Measurements from ENCODE around the gene MMAA. TPM values are rescaled to one million over a fixed set of nuclear protein-coding genes. Genes with fewer than 3 reads are reported as not detected.

MMAA gene
- total and polyA plus RNA-seq, 10 donors, result 4.5 to 9.3 (median 7.5) TPM

DNA sequence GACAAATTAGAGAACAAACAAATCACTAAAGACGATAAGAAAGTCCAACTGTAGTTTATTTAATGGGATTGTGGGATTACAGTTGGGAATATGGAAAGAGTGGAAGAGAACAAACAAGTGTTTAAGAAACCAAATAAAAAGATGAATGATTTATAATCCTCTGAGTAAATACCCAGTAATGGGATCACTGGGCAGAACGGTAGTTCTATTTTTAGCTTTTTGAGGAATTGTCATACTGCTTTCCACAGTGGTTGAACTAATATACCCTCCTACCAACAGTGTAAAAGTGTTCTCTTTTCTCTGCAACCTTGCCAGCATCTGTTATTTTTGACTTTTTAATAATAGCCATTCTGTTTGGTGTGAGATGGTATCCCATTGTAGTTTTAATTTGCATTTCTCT, 75.7 kb downstream of the MMAA start:
- Histone ChIP-seq H3K27ac (no peak overlapping the region), H3K9me3 (no peaks in the 10 kb centered on the region), H3K27me3 (replicated peaks in 1 of 7) (no peaks in the 10 kb centered on the region), H3K4me3 (no peak overlapping the region), H3K36me3 (no peaks in the 10 kb centered on the region), H3K4me1 (no peaks in the 10 kb centered on the region)
- intact Hi-C loops (cut with DNase I; ENCODE audit: low total_unique reads), result no loop called here
- TF ChIP-seq POLR2A (IDR thresholded peaks at IDR 0.05) (no peak), POLR2AphosphoS5 (IDR thresholded peaks at IDR 0.05) (no peak)
- TF ChIP-seq, protein P1, sequence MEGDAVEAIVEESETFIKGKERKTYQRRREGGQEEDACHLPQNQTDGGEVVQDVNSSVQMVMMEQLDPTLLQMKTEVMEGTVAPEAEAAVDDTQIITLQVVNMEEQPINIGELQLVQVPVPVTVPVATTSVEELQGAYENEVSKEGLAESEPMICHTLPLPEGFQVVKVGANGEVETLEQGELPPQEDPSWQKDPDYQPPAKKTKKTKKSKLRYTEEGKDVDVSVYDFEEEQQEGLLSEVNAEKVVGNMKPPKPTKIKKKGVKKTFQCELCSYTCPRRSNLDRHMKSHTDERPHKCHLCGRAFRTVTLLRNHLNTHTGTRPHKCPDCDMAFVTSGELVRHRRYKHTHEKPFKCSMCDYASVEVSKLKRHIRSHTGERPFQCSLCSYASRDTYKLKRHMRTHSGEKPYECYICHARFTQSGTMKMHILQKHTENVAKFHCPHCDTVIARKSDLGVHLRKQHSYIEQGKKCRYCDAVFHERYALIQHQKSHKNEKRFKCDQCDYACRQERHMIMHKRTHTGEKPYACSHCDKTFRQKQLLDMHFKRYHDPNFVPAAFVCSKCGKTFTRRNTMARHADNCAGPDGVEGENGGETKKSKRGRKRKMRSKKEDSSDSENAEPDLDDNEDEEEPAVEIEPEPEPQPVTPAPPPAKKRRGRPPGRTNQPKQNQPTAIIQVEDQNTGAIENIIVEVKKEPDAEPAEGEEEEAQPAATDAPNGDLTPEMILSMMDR (IDR thresholded peaks at IDR 0.05 in 8 of 11, conservative IDR thresholded peaks at IDR 0.05 in 3 of 11), result no peak
- DNase-seq, result no peak
- 70 to 83% (median 81%) methylated on average over 2 of the region's 2 CpGs for WGBS, 5 donors

DNA sequence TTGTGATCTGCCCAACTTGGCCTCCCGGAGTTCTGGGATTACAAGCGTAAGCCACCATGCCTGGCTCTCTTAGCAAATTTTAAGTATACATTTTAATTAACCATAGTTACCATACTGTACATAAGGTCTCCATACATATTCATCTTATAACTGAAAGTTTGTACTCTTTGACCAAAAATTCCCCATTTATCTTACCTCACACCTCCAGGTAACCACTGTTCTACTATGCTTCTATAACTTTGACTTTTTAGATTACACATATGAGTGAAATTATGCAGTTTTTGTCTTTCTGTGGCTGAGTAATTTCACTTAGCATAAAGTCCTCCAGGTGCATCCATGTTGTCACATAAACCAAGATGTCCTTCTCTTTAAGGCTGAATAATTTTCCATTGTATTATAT, 78.1 kb downstream of the MMAA start:
- no peak for TF ChIP-seq POLR2A (IDR thresholded peaks at IDR 0.05)
- TF ChIP-seq, protein P1 (IDR thresholded peaks at IDR 0.05 in 8 of 11, conservative IDR thresholded peaks at IDR 0.05 in 3 of 11), result no peak
- TF ChIP-seq POLR2AphosphoS5 (IDR thresholded peaks at IDR 0.05), result no peak
- H3K27ac ChIP-seq, result no peak overlapping the region
- no peaks in the 10 kb centered on the region for H3K4me1 ChIP-seq
- WGBS, 5 donors, result 80 to 100% (median 94%) methylated on average over 2 of the region's 2 CpGs
- H3K27me3 ChIP-seq (replicated peaks in 1 of 7), result no peaks in the 10 kb centered on the region
- no peaks in the 10 kb centered on the region for H3K36me3 ChIP-seq
- no peak for DNase-seq
- no peaks in the 10 kb centered on the region for H3K9me3 ChIP-seq
- intact Hi-C loops (cut with DNase I; ENCODE audit: low total_unique reads), result no loop called here
- no peak overlapping the region for H3K4me3 ChIP-seq

DNA sequence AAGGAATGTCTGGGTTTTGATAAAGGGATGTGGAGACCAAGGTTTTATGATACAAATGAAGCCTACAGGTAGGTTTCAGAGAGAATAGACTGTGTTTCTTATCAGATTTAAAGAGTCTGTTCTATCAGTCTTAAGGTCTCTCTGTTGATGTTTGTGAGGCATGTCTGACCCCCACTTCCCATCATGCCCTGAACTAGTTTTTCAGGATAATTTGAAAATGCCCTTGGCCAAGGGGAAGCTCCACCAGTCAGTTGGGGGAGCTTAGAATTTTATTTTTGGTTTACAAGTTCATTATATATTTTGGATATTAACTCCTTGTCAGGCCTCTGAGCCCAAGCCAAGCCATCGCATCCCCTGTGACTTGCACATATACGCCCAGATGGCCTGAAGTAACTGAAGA, 79.3 kb downstream of the MMAA start:
- Histone ChIP-seq H3K36me3 (no peaks in the 10 kb centered on the region), H3K4me3 (no peak overlapping the region), H3K4me1 (no peaks in the 10 kb centered on the region), H3K9me3 (no peaks in the 10 kb centered on the region), H3K27ac (no peak overlapping the region), H3K27me3 (replicated peaks in 1 of 7) (no peaks in the 10 kb centered on the region)
- no peak for DNase-seq
- 89 to 100% (median 94%) methylated on average over 2 of the region's 2 CpGs for WGBS, 5 donors
- no peak for TF ChIP-seq POLR2AphosphoS5 (IDR thresholded peaks at IDR 0.05)
- TF ChIP-seq, protein P1 (IDR thresholded peaks at IDR 0.05 in 8 of 11, conservative IDR thresholded peaks at IDR 0.05 in 3 of 11), result no peak
- intact Hi-C loops (cut with DNase I; ENCODE audit: low total_unique reads), result no loop called here

DNA sequence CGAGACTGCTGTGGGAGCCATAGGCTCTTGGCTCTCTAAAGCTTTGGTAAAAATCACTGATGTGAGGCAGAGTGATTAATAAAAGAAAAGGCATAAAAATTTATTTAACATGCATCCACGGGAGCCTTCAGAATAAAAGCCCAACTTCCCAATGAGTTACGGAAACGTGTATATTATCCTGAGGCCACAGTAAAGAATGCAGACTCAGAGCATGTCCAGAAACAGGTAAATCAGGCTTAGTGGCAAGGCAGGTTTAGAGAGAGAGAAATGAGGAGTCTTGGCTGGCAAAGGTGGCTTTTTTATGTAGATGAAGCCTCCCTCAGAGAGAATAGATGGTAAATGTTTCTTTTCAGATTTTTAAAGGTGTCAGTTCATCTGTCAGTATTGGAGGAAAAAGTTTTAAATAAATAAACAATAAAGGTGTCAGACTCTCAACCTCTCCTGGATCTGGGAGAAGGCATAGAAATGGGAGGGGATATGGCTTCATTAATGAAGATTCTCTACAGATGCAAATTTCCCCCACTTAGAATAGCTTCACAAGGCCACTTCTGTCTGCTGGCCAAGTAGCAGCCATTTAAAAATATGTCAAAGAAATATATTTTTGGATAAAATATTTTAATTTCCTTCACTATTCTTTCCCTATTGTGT, 84.8 kb downstream of the MMAA start:
- no peak overlapping the region for H3K27ac ChIP-seq
- no peaks in the 10 kb centered on the region for H3K4me1 ChIP-seq
- intact Hi-C loops (cut with DNase I; ENCODE audit: low total_unique reads), result no loop called here
- TF ChIP-seq POLR2A (IDR thresholded peaks at IDR 0.05) (no peak), POLR2AphosphoS5 (IDR thresholded peaks at IDR 0.05) (no peak)
- TF ChIP-seq, protein P1 (IDR thresholded peaks at IDR 0.05 in 8 of 11, conservative IDR thresholded peaks at IDR 0.05 in 3 of 11), result no peak
- H3K4me3 ChIP-seq, result no peak overlapping the region
- no peaks in the 10 kb centered on the region for H3K9me3 ChIP-seq
- no peak for DNase-seq
- no peaks in the 10 kb centered on the region for H3K36me3 ChIP-seq
- 80 to 89% (median 87%) methylated on average over 4 of the region's 4 CpGs for WGBS, 5 donors
- H3K27me3 ChIP-seq (replicated peaks in 1 of 7), result no peaks in the 10 kb centered on the region
